AG04449 (cell line): ENCODE results near the gene GABRR1.
"Not testable (repeated sequence)": the region's sequence is repeated elsewhere in the genome, so short reads cannot be mapped to it uniquely, and the experiment has no call there.

Experiments
- CTCF ChIA-PET: fragments of 350-600 bp; formaldehyde crosslinking; extraction: SDS; loops from one replicate; lab custom pipeline; 2021; ENCODE audit warnings: antibody characterized with exemption; lab: Yijun Ruan, JAX
- POLR2A ChIA-PET: fragments of 400-600, 350-600 bp; formaldehyde crosslinking; extraction: SDS; loops from one replicate; lab custom pipeline; 2020; ENCODE audit warnings: antibody characterized with exemption, inconsistent platforms; lab: Yijun Ruan, JAX
- DNase-seq: peaks from one replicate; pipeline ENCODE4 v3.0.0-alpha.2; 2010; ENCODE audit warnings: low read depth, low spot score
- H3K4me3 ChIP-seq: 2 replicates; pipeline ENCODE4 v1.5.1; 2011; ENCODE audit warnings: low read depth, mild to moderate bottlenecking, control low read depth, low read length
- CTCF ChIP-seq: IDR thresholded peaks from one replicate; pipeline ENCODE4 v1.5.1; 2011; ENCODE audit warnings: mild to moderate bottlenecking, moderate library complexity, low read length, control low read depth, inconsistent platforms; ENCODE audit not compliant: insufficient read depth; ENCODE audit errors: missing control alignments

Gene GABRR1

DNA sequence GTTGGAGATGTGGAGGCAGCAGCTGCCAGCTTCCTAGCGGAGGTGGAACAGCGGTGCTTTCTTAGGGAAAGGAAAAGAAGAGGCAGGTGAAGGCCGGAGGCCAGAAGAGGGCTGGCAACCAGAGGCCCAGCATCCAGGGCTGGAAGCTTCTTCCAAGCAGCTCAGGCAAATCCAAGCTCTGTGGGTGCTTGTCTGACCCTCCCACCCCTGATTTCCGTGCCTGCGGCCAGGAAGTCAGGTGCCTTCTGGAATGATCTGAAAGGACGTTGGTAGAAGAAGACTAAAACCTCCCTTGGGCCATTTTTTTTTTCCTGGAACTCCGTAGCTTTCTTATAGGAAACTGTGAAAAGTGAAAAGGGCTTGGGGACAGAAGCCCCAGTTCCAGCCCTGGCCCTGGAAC lies 33.1 kb upstream of the GABRR1 start:
- CTCF ChIA-PET, result no interaction called here
- POLR2A ChIA-PET, result no interaction called here

GRCh38 chr6:89244241-89244985 lies 27.3 kb upstream of the GABRR1 start:
- no peak for DNase-seq
- TF ChIP-seq CTCF, result no peak
- CTCF ChIA-PET, result interaction anchor here (0.9 to 10.4 kb wide), 13 partner anchors 8 to 260 kb away, joined by 3 to 162 read pairs (median 5); partner anchors contain the start of genes PM20D2 and SRSF12
- no peak overlapping the region for H3K4me3 ChIP-seq
- POLR2A ChIA-PET, result no interaction called here

More for the DNA sequence above, 33.1 kb upstream of the GABRR1 start:
- DNase-seq, result no peak
- no peak overlapping the region for H3K4me3 ChIP-seq
- no peak for TF ChIP-seq CTCF

DNA sequence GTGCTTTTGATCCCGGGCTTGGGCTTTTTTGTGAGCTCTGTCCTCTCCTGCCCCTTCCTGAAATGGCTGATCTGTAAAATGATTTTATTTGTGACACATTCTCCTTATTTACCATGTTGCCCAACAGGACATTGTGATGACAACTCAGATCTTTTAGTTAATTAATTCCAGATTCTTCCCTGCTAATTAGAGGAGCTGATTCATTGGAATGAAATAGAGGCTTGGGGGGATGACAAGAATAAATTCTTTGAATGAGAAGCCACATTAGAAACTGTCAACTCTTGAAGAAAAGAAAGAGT lies 26.1 kb upstream of the GABRR1 start:
- ChIA-PET POLR2A (no interaction called here), CTCF (interaction anchor here (1.1 to 10.4 kb wide), 13 partner anchors 9 to 280 kb away, joined by 3 to 162 read pairs (median 5); partner anchors contain the start of genes PM20D2, RNGTT and SRSF12)

GRCh38 chr6:89242574-89243330 lies 25.6 kb upstream of the GABRR1 start:
- DNase-seq, result peak; percentile 28
- ChIA-PET CTCF (interaction anchor here (0.8 to 10.4 kb wide), 18 partner anchors 9 to 360 kb away, joined by 3 to 162 read pairs (median 3); partner anchors contain the start of genes PM20D2, RNGTT and SRSF12), POLR2A (interaction anchor here (1.3 kb wide), 1 partner anchor 162 kb away, joined by 3 read pairs; the partner anchor contains the start of gene PNRC1)
- peak; percentile 34 for TF ChIP-seq CTCF
- H3K4me3 ChIP-seq, result no peak overlapping the region

More for the DNA sequence above, 26.1 kb upstream of the GABRR1 start:
- H3K4me3 ChIP-seq, result no peak overlapping the region
- DNase-seq, result no peak
- TF ChIP-seq CTCF, result no peak

DNA sequence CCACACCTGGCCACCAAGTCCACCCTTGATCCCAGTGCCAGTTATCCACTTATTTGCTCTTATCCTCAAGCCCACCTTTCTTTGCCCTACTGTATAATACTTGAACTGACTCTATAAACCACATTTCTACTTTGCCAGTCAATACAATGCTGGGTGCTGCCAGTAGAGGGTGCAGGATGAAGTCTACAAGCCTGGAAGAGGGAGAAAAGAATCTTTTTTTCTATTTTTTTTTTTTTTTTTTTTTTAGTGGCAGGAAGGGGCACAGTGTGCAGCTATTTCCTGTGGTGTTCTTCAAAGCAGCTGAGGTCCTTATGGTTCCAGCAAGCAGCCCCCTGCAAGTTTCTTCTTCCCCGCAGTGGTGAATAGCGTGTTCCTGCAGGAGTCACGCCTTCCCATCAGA lies 22.2 kb upstream of the GABRR1 start:
- peak; percentile 9 for TF ChIP-seq CTCF
- CTCF ChIA-PET, result interaction anchor here (5.9 to 10.4 kb wide), 2 partner anchors 119 to 255 kb away, joined by 88 to 162 read pairs; partner anchors contain the start of gene SRSF12
- DNase-seq, result no peak
- no peak overlapping the region for H3K4me3 ChIP-seq
- POLR2A ChIA-PET, result no interaction called here

DNA sequence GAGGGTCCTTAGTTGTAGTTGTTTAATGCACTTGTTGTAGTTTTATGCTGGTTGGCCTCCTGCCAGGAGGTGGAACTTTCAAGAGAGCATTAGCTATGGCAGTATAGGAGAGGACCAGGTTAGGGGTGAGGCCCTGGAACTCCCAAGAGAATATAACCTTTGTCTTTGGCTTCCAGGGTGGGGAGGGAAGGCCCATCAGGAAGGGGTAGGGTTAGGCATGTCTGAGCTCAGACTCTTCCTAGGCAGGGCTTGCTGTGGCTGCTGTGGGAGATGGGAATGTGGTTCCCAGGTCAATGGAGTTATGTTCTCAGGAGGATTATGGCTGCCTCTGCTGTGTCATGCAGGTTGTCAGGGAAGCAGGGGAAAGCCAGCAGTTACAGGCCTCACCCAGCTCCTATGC lies 20.0 kb upstream of the GABRR1 start:
- no peak for DNase-seq
- no peak for TF ChIP-seq CTCF
- ChIA-PET CTCF (no interaction called here), POLR2A (no interaction called here)
- no peak overlapping the region for H3K4me3 ChIP-seq

DNA sequence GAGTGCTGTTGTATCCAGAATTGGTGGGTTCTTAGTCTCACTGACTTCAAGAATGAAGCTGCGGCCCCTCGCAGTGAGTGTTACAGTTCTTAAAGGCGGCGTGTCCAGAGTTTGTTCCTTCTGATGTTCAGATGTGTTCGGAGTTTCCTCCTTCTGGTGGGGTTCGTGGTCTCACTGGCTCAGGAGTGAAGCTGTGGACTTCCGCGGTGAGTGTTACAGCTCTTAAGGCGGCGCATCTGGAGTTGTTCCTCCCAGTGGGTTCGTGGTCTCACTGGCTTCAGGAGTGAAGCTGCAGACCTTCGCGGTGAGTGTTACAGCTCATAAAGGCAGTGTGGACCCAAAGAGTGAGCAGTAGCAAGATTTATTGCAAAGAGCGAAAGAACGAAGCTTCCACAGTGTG lies 16.4 kb upstream of the GABRR1 start:
- CTCF ChIA-PET, result interaction anchor here (1.3 kb wide), 1 partner anchor 8 kb away, joined by 3 read pairs; no protein-coding TSS in a partner anchor
- DNase-seq, H3K4me3 ChIP-seq, POLR2A ChIA-PET: not testable (repeated sequence)
